Activated CD8-positive, alpha-beta memory T cell treated with anti-CD3 and anti-CD28 coated beads, Interleukin-2, amount 50 U/mL, for 1 hour (primary cell): ENCODE results near the gene GCNT1.

Experiments used
- DNase-seq: peaks from one replicate; pipeline ENCODE4 v3.0.0-alpha.2; 2020; ENCODE audit errors: extremely low read depth

Gene GCNT1

GRCh38 chr9:76534026-76534425, 75.0 kb downstream of the GCNT1 start:
- DNase-seq, result no peak

GRCh38 chr9:76537150-76537646, 78.2 kb downstream of the GCNT1 start:
- DNase-seq, result no peak

- DNase-seq, result no peak
These were observed 80.2 kb downstream of the GCNT1 start for GRCh38 chr9:76539180-76539579.

GRCh38 chr9:76542360-76542759, 83.4 kb downstream of the GCNT1 start:
- DNase-seq, result no peak

- no peak for DNase-seq
These were observed 86.2 kb downstream of the GCNT1 start for GRCh38 chr9:76545191-76545590.

- no peak for DNase-seq
These were observed 93.2 kb downstream of the GCNT1 start for GRCh38 chr9:76552181-76552580.

GRCh38 chr9:76552751-76553455, 93.9 kb downstream of the GCNT1 start:
- no peak for DNase-seq

- DNase-seq, result no peak
These were observed 94.7 kb downstream of the GCNT1 start for GRCh38 chr9:76553680-76554079.
